HG03342 (cell line): ENCODE data around the gene GALNT9.
"Not testable (repeated sequence)": the region's sequence is repeated elsewhere in the genome, so short reads cannot be mapped to it uniquely, and the experiment has no call there.

Experiments used
- ATAC-seq: cut with Tn5 transposase; IDR thresholded peaks from one replicate; pipeline ENCODE4 v1.9.1; 2021; ENCODE audit warnings: mild to moderate bottlenecking, moderate library complexity; ENCODE audit not compliant: unreplicated experiment

The GALNT9 gene

GRCh38 chr12:132204063-132204792 is 125.2 kb downstream of the GALNT9 start:
- no peak for ATAC-seq

- no peak for ATAC-seq
These were observed 126.3 kb downstream of the GALNT9 start for GRCh38 chr12:132202929-132203721.

GRCh38 chr12:132201391-132202120 is 127.8 kb downstream of the GALNT9 start:
- no peak for ATAC-seq

- ATAC-seq: no peak
These were observed 128.6 kb downstream of the GALNT9 start for GRCh38 chr12:132200800-132201199.

- ATAC-seq: no peak
These were observed 129.7 kb downstream of the GALNT9 start for GRCh38 chr12:132199526-132200319.

GRCh38 chr12:132199101-132199500 is 130.3 kb downstream of the GALNT9 start:
- no peak for ATAC-seq

- no peak for ATAC-seq
These were observed 131.6 kb downstream of the GALNT9 start for GRCh38 chr12:132197581-132198354.

- ATAC-seq: no peak
These were observed 132.5 kb downstream of the GALNT9 start for GRCh38 chr12:132196873-132197390.

GRCh38 chr12:132196038-132196872 is 133.1 kb downstream of the GALNT9 start:
- no peak for ATAC-seq

GRCh38 chr12:132195242-132195641 is 134.1 kb downstream of the GALNT9 start:
- ATAC-seq: not testable (repeated sequence)

GRCh38 chr12:132194556-132194955 is 134.8 kb downstream of the GALNT9 start:
- no peak for ATAC-seq

- no peak for ATAC-seq
These were observed 135.3 kb downstream of the GALNT9 start for GRCh38 chr12:132194056-132194455.

- no peak for ATAC-seq
These were observed 137.5 kb downstream of the GALNT9 start for GRCh38 chr12:132191715-132192553.

- ATAC-seq: no peak
These were observed 138.4 kb downstream of the GALNT9 start for GRCh38 chr12:132190834-132191500.

- ATAC-seq: peak; percentile 25
These were observed 139.2 kb downstream of the GALNT9 start for GRCh38 chr12:132190012-132190755.

GRCh38 chr12:132189378-132190011 is 139.9 kb downstream of the GALNT9 start:
- ATAC-seq: peak; percentile 93
